Left ventricle myocardium inferior (tissue), 1 donor: ENCODE results near the gene IFITM10. TPM values are rescaled to one million over a fixed set of nuclear protein-coding genes. Genes with fewer than 3 reads are reported as not detected.

Experiments used
- DNase-seq: peaks from one replicate; pipeline ENCODE4 v3.0.0-alpha.2; 2020
- H3K27ac ChIP-seq: fragments of 200-600 bp; replicated peaks from 2 replicates; pipeline ENCODE4 v1.8.0; 2021
- H3K27me3 ChIP-seq: fragments of 200-600 bp; 2 replicates; pipeline ENCODE4 v1.8.0; 2021; ENCODE audit warnings: low read depth
- H3K36me3 ChIP-seq: fragments of 200-600 bp; 2 replicates; pipeline ENCODE4 v1.8.0; 2021
- H3K4me1 ChIP-seq: fragments of 200-600 bp; 2 replicates; pipeline ENCODE4 v1.8.0; 2021
- H3K4me3 ChIP-seq: fragments of 200-600 bp; 2 replicates; pipeline ENCODE4 v1.8.0; 2021; ENCODE audit warnings: mild to moderate bottlenecking, moderate library complexity
- H3K9me3 ChIP-seq: fragments of 200-600 bp; replicated peaks from 2 replicates; pipeline ENCODE4 v1.8.0; 2021
- CTCF ChIP-seq: fragments of 200-600 bp; IDR thresholded peaks from 2 replicates; pipeline ENCODE4 v1.8.0; 2021; ENCODE audit warnings: antibody characterized with exemption, mild to moderate bottlenecking, borderline replicate concordance
- intact Hi-C: fragments of 100-400 bp; cut with micrococcal nuclease; formaldehyde crosslinking; loops from one replicate; pipeline ENCODE4 v1.11.0; 2022
- total RNA-seq: library from RNA; stranded (reverse); fragmentation: NEBNext Ultra II Directional; extraction: Animal tissue kit (Norgen Biotek cat#: 25700); gene quantifications from one replicate; pipeline ENCODE4 v1.2.1, GENCODE V29; 2021
- donor health status: DM: no; HTN: yes; CAD: no; lungs with severe emphysema.

IFITM10 gene
- total RNA-seq, 1 donor from 2014 or later = 0.58 TPM

- Histone ChIP-seq H3K4me3 (peak overlapping the region; percentile 21), H3K4me1 (peaks cover 98% of the 10 kb centered on the region), H3K36me3 (peaks cover 72% of the 10 kb centered on the region), H3K9me3 (no peaks in the 10 kb centered on the region), H3K27me3 (no peaks in the 10 kb centered on the region), H3K27ac (peak overlapping the region; percentile 98)
- no peak for TF ChIP-seq CTCF
- intact Hi-C loops = no loop called here
- DNase-seq = peak; percentile 79
Measured at GRCh38 chr11:1755692-1756561, 5.5 kb upstream of the IFITM10 start.

GRCh38 chr11:1755344-1755691 lies 4.9 kb upstream of the IFITM10 start:
- Histone ChIP-seq H3K36me3 (peaks cover 70% of the 10 kb centered on the region), H3K9me3 (no peaks in the 10 kb centered on the region), H3K4me1 (peaks cover 98% of the 10 kb centered on the region), H3K27me3 (no peaks in the 10 kb centered on the region), H3K27ac (peak overlapping the region; percentile 98), H3K4me3 (no peak overlapping the region)
- intact Hi-C loops = no loop called here
- TF ChIP-seq CTCF = no peak
- DNase-seq = no peak

GRCh38 chr11:1754376-1755150 lies 4.2 kb upstream of the IFITM10 start:
- H3K27ac ChIP-seq = peak overlapping the region; percentile 98
- peaks cover 64% of the 10 kb centered on the region for H3K36me3 ChIP-seq
- H3K27me3 ChIP-seq = peaks cover 4% of the 10 kb centered on the region
- no peak for DNase-seq
- no peaks in the 10 kb centered on the region for H3K9me3 ChIP-seq
- H3K4me3 ChIP-seq = no peak overlapping the region
- TF ChIP-seq CTCF = no peak
- H3K4me1 ChIP-seq = peaks cover 98% of the 10 kb centered on the region
- intact Hi-C loops = no loop called here

- no peak overlapping the region for H3K4me3 ChIP-seq
- H3K36me3 ChIP-seq = peaks cover 57% of the 10 kb centered on the region
- DNase-seq = no peak
- peaks cover 10% of the 10 kb centered on the region for H3K27me3 ChIP-seq
- H3K27ac ChIP-seq = peak overlapping the region; percentile 38
- H3K9me3 ChIP-seq = no peaks in the 10 kb centered on the region
- H3K4me1 ChIP-seq = peaks cover 98% of the 10 kb centered on the region
- no peak for TF ChIP-seq CTCF
- intact Hi-C loops = no loop called here
Measured at GRCh38 chr11:1753929-1754305, 3.5 kb upstream of the IFITM10 start.

- no peak overlapping the region for H3K4me3 ChIP-seq
- no peak for TF ChIP-seq CTCF
- peaks cover 98% of the 10 kb centered on the region for H3K4me1 ChIP-seq
- no peaks in the 10 kb centered on the region for H3K9me3 ChIP-seq
- intact Hi-C loops = no loop called here
- peaks cover 52% of the 10 kb centered on the region for H3K36me3 ChIP-seq
- peak overlapping the region; percentile 85 for H3K27ac ChIP-seq
- DNase-seq = no peak
- peaks cover 15% of the 10 kb centered on the region for H3K27me3 ChIP-seq
Measured at GRCh38 chr11:1753229-1753928, 3.0 kb upstream of the IFITM10 start.
